Measurements from ENCODE around the gene SATB1. TPM values are rescaled to one million over a fixed set of nuclear protein-coding genes. Genes with fewer than 3 reads are reported as not detected.

The SATB1 gene
- total RNA-seq, 4 donors from 2014 or later, result 40.9 to 69.6 (median 41.7) TPM

DNA sequence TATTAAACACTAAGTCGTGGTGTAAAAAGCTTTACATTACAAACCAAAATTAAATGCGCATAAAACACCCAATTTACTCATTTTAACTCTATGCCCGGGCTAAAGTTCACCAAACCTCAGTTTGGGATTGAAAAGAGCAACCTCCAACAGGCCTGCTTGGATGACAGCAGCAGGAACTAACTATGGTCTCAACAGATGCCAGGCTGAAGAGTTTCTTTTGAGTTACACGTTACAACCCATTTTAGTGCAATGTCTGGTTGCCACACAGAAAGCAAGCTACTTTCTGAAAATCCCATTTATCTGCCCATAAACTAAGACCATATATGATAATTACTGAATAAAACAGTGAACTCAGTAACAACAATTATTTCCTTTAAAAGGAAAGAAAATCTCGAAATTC, 2.2 kb downstream of the SATB1 start:
- no peak for DNase-seq
- Histone ChIP-seq H3K4me3 (peak overlapping the region; percentile 78 to 98 (median 92)), H3K4me1 (peaks cover 38 to 42% of the 10 kb centered on the region in 2 donors), H3K27me3 (no peaks in the 10 kb centered on the region), H3K27ac (peak overlapping the region; percentile 91 to 99 (median 95)), H3K9me3 (no peaks in the 10 kb centered on the region), H3K36me3 (no peaks in the 10 kb centered on the region)
- in situ Hi-C loops (cut with MboI; ENCODE audit: low sequenced_read_pairs in 4 of 4), result no loop called here
- no peak for ATAC-seq
- TF ChIP-seq, protein P1, sequence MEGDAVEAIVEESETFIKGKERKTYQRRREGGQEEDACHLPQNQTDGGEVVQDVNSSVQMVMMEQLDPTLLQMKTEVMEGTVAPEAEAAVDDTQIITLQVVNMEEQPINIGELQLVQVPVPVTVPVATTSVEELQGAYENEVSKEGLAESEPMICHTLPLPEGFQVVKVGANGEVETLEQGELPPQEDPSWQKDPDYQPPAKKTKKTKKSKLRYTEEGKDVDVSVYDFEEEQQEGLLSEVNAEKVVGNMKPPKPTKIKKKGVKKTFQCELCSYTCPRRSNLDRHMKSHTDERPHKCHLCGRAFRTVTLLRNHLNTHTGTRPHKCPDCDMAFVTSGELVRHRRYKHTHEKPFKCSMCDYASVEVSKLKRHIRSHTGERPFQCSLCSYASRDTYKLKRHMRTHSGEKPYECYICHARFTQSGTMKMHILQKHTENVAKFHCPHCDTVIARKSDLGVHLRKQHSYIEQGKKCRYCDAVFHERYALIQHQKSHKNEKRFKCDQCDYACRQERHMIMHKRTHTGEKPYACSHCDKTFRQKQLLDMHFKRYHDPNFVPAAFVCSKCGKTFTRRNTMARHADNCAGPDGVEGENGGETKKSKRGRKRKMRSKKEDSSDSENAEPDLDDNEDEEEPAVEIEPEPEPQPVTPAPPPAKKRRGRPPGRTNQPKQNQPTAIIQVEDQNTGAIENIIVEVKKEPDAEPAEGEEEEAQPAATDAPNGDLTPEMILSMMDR (IDR thresholded peaks at IDR 0.05 in 4 of 5, conservative IDR thresholded peaks at IDR 0.05 in 1 of 5), result no peak
- TF ChIP-seq POLR2A (IDR thresholded peaks at IDR 0.05), result no peak
- intact Hi-C loops (cut with DNase I; ENCODE audit: low total_unique reads), result loop anchor here (5.0 to 10.0 kb wide), 2 partner anchors 678 to 1764 kb away; partner anchors contain the start of genes SGO1 and TBC1D5

DNA sequence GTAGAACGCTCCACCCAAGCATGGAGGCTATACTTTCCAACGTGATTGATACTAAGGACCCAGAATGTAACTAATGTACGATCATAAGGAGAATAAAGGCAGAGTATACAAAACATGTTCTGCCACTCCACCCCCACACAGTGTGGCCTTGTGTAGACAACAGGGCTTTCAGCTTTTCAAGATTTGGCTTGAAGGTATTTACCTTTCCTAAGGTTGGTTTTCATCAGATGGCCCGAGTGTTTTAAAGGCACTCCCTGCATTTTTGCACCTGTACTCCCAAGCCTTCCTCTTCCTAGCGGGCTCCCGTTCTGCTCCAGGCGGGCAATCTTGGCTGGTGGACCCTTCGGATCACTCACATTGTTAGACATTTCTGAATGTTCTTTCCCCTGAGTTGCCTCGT, 4.6 kb downstream of the SATB1 start:
- in situ Hi-C loops (cut with MboI; ENCODE audit: low sequenced_read_pairs in 4 of 4), result no loop called here
- Histone ChIP-seq H3K27me3 (no peaks in the 10 kb centered on the region), H3K36me3 (peaks cover 0 to 17% of the 10 kb centered on the region in 2 donors), H3K9me3 (no peaks in the 10 kb centered on the region), H3K4me3 (no peak overlapping the region), H3K27ac (peak overlapping the region; percentile 8 to 99 (median 83)), H3K4me1 (peaks cover 38 to 42% of the 10 kb centered on the region in 2 donors)
- TF ChIP-seq POLR2A (IDR thresholded peaks at IDR 0.05), result no peak
- TF ChIP-seq, protein P1 (IDR thresholded peaks at IDR 0.05 in 4 of 5, conservative IDR thresholded peaks at IDR 0.05 in 1 of 5), result no peak
- no peak for ATAC-seq
- DNase-seq, result no peak
- intact Hi-C loops (cut with DNase I; ENCODE audit: low total_unique reads), result loop anchor here (5.0 to 10.0 kb wide), 2 partner anchors 676 to 1767 kb away; partner anchors contain the start of genes SGO1 and TBC1D5

DNA sequence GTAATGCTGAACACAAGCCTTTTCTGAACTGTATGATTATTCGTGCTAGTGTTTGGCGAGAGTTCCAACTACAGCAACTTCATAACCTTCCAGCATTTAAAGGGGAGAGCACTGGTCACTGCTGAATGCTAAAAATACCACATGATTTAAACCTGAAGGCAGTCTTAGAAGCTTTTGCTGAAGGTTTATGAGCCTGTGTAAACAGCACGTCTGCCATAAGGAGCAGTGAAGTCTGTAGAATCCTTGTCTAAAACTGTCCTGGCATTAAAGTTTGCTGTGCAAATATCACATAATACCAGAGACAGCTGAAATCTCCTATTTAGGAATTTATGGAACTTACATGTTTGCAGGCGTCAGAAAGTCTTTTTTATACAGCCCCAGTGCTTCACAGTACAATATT, 5.9 kb downstream of the SATB1 start:
- TF ChIP-seq, protein P1 (IDR thresholded peaks at IDR 0.05 in 4 of 5, conservative IDR thresholded peaks at IDR 0.05 in 1 of 5), result no peak
- TF ChIP-seq POLR2A (IDR thresholded peaks at IDR 0.05), result peak in 1 of 2 donors; percentile 43
- no peak for DNase-seq
- no peaks in the 10 kb centered on the region for H3K9me3 ChIP-seq
- H3K27ac ChIP-seq, result peak overlapping the region; percentile 8 to 99 (median 83)
- peak; percentile 91 to 94 for ATAC-seq
- intact Hi-C loops (cut with DNase I; ENCODE audit: low total_unique reads) (no loop called here), in situ Hi-C loops (cut with MboI; ENCODE audit: low sequenced_read_pairs in 4 of 4) (no loop called here)
- peaks cover 38 to 42% of the 10 kb centered on the region in 2 donors for H3K4me1 ChIP-seq
- no peak overlapping the region for H3K4me3 ChIP-seq
- H3K36me3 ChIP-seq, result peaks cover 0 to 31% of the 10 kb centered on the region in 2 donors
- no peaks in the 10 kb centered on the region for H3K27me3 ChIP-seq

DNA sequence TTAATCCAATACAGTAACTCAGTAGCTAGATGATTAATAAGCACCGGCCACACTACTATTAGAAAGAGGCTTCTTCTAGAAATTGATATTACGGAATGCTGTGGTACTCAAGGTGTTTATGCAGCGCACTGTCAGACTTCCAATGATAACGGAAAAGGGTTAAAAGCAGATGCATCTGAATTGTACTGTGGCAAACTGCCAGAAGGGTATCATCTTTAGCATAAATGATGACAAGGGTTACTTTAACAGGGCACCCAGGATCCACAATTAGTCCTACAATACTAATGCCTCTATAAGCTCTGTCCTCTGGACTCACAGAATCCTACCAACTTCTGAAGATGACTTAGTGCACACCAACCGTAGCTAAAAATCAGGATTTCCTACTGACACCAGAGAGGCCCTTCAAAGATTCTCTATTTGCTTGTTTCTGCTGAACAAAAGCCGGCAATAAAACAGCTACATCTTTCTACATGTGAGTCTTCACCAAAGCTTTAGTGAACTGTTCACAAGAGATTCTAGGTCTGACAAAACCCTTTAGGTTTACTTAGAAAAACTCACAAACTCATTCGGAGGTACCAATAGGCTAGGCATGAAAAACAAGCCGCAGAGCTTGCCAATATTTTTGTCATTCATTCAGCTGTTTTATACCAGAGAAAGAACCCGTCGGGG, 7.1 kb downstream of the SATB1 start:
- ATAC-seq (no peak), DNase-seq (no peak)
- no peak for TF ChIP-seq POLR2A (IDR thresholded peaks at IDR 0.05)
- TF ChIP-seq, protein P1 (IDR thresholded peaks at IDR 0.05 in 4 of 5, conservative IDR thresholded peaks at IDR 0.05 in 1 of 5), result no peak
- peaks cover 35 to 40% of the 10 kb centered on the region in 2 donors for H3K4me1 ChIP-seq
- H3K36me3 ChIP-seq, result peaks cover 0 to 35% of the 10 kb centered on the region in 2 donors
- no peak overlapping the region for H3K4me3 ChIP-seq
- no peaks in the 10 kb centered on the region for H3K9me3 ChIP-seq
- in situ Hi-C loops (cut with MboI; ENCODE audit: low sequenced_read_pairs in 4 of 4) (no loop called here), intact Hi-C loops (cut with DNase I; ENCODE audit: low total_unique reads) (no loop called here)
- peak overlapping the region; percentile 8 to 99 (median 83) for H3K27ac ChIP-seq
- no peaks in the 10 kb centered on the region for H3K27me3 ChIP-seq

All from gastrocnemius medialis (tissue), 4 donors.